ENCODE measurements around the gene ISCU.
"Not testable (repeated sequence)": the region's sequence is repeated elsewhere in the genome, so short reads cannot be mapped to it uniquely, and the experiment has no call there.

The ISCU gene

DNA sequence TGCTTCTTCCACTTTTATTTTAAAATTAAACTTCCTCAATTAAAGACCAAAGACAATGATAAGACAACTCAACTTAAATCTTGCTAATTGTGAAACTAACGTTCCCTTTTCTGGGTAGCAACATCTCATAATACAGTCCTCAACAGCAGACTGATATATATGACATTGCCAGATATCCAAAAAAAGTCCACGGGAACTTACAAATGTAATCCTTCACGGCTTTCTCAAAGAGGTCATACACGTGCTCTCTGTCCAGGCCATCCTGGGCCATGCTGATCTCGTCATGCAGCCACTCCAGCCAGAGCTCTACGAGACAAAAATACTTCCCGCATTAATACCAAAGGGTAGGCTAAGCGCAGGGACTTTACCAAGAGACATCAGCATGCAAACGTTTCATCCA lies 14.7 kb upstream of the ISCU start:
- no peak for DNase-seq

DNA sequence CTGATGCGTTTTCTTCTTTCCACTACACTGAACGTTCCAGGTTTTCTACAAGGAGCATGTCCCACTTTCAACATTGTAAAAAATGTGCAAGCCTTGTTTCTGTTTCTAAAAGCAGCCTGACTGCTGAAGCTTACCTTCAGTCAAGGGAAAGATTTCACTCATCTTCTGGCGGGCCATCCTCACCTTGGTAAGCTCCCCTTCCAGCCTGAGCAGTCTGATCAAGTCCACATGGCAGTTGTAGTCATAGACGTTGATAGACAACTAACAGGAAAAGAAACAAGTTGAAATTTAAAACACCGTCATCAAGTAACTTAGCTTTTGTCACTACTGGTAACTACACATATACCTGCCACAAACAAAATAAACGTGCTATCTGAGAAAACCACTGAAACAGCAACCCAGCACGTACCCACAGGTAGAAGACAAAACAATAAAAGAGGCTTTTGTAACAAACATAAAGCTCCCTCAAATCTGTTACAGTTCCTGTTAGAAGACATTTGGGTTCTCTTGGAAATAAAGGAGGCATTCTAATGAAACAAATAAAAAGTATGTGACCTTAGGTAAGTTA lies 13.4 kb upstream of the ISCU start:
- DNase-seq: no peak

DNA sequence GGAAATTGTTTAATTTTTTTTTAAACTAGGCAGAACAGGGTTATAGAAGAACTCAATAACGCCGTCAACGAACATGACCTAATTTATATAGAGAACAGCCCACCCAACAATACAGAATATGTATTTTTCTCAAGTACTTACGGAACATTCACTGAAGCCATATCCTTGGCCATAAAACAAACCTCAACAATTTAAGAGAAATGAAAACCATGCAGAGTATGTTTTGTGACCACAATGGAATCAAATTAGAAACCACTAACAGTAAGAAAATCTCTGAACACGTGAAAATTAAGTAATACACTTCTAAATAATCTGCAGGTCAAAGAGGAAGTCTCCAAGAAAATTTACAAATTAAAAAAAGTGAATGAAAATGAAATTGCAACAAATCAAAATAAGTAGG lies 10.9 kb upstream of the ISCU start:
- no peak for DNase-seq

DNA sequence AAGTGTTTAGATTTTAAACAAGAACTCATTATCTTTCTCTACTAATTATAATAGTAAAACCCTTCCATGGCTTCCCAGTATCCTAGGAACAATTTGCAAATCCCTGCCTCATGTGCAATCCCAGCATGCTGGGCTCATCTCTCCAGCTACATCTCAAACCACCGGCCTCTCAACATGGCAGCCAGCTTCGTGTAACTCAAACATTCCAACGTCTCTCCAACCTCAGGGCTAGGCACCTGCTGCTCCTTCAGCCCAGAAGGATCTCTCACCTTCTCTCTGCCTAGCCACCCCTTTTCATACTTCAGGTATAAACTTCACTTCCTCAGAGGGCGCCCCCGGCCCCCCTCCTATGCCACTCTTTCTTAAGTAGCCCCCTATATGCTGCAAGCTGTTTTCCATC lies 8.6 kb upstream of the ISCU start:
- DNase-seq: no peak

DNA sequence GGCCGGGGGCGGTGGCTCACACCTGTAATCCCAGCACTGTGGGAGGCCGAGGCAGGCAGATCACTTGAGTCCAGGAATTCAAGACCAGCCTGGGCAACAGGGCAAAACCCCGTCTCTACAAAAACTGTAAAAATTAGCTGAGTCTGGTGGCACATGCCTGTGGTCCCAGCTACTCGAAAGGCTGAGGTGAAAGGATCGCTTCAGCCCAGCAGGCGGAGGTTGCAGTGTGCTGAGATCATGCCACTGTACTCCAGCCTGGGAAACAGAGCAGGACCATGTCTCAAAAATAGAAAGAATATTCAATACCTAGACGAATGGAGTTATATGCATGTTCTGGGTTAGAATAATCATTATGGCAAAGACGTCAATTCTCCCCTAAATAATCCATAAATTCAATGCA lies 7.0 kb upstream of the ISCU start:
- not testable (repeated sequence) for DNase-seq

DNA sequence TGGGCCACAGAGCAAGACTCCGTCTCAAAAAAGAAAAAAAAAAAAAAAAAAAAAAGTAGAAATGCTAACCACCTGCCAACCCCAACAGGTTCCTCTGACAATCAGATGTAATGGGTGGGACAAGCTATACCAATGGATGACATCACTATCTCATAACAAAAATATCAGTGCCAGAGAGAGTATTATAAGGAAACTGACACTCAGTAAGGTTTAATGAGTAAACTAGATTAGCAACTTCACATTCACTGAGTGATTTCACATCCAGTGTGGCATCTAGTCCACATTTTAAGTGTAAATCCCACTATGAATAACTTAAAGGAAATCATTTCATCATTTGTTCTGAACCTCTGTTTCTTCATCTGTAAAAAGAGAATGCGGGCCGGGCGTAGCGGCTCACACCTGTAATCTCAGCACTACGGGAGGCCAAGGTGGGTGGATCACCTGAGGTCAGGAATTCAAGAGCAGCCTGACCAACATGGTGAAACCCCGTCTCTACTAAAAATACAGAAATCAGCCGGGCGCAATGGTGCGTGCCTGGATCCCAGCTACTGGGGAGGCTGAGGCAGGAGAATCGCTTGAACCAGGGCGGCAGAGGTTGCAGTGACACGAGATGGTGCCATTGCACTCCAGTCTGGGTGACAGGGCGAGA lies 3.3 kb upstream of the ISCU start:
- no peak for DNase-seq

DNA sequence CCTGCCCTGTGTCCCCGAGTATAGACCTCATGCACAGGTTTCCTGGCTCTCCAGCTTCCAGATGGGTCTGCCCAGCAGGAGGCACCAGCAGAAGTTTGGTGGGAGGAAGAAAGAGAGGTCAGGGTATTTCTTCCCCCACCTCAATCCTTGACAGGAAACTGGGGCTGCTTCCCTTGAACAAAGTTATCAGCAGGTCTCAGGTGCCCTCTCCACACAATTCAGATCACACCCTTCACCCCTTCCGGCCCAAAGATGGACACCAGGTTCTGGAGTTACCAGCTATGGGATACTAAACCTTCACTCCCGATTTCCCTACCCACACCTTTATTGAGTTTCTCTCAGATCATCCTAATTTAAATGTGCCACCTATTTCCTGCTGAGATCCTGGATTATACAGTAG lies 2.6 kb upstream of the ISCU start:
- no peak for DNase-seq

DNA sequence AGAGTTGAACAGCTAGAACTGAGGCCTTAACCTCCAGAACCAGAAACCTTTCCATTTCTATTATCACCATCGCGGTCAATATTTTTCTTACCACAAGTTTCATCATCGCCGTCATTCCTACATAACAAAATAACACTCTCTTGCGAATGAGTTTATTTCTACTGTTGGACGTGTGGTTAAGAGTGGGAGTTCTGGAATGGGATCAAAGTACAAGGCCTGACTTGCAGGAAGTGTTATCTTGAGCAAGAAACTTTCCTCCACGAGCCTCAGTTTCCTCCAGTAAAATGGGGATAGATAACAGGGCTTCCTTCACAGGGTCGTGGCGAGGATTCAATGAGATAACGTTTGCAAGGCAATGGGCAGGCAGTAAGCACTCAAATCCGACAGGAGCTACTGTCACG lies 2.1 kb upstream of the ISCU start:
- no peak for DNase-seq

DNA sequence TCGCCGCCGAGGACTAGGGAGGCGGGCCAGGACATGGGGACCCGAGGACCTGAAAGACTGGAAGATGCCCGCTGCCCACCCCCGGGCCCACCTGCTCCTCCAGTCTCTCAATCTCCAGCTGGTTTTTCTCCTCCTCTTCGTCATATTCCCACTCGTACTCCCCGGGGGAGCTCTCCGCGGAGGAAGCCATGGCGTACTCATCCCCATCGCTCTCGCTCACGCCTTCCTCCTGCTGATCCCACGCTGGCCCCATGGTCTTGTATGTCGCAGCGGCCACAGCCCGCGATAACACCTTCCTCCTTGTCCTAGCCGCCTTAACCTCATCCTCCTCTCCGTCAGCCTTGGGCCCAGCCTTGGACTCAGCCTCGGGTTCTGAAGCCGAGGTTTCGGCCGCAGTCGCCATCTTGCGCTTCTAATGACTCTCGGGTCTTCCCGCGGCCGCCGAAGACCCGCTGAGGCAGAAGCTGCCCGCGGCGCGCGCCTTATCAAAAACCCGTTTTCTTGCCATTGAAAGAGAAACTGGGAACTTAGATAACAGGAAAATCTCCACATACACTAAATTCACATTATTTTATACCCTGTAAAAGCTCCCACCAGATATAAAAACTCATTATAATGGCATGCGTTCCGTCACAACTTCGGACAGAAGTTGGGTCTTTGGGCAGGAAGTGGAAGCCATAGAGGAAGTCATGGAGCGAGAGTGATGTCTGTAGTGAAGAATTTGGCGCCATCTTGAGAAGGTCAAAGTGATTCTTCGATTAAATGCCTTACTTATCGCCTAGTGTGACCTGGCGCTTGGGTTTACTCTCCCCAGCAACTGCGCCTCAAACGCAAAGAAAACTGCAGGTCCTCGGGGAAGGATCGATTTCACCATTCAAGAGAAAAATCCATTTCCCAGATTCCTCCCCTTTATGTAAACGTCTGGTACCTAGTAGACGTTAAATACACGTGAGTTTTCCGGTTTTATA lies 1.4 kb upstream of the ISCU start, which contains the start of gene SART3:
Gene SART3 (minus strand): TSS at position 422 of the 968 bp plus-strand sequence. CDS start 19 bp downstream, at position 403.
- DNase-seq: peak; percentile 76 to 96

DNA sequence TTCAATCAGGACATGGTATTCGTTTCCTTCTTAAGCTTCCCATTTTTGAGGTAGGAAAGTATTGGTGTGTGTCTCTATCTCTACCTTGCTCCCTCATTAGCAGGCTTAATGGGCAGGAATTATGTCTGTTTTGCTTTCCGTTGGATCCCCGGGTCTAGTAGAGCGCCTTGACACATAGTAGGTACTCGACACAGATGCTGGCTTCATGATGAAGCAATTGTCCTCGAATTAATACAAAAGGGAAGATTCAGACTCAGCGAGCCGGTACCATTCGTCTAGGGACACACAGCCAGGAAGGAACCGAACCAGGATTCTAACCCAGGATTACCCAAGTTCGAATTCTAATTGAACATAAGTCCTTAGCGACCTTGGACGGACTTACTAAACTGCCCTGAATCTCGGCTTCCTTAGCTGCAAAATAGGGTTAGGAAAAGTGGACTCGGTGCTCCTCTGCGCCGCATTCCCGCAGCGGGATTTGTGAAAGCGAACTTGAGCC lies 496 bp upstream of the ISCU start:
- no peak for DNase-seq

DNA sequence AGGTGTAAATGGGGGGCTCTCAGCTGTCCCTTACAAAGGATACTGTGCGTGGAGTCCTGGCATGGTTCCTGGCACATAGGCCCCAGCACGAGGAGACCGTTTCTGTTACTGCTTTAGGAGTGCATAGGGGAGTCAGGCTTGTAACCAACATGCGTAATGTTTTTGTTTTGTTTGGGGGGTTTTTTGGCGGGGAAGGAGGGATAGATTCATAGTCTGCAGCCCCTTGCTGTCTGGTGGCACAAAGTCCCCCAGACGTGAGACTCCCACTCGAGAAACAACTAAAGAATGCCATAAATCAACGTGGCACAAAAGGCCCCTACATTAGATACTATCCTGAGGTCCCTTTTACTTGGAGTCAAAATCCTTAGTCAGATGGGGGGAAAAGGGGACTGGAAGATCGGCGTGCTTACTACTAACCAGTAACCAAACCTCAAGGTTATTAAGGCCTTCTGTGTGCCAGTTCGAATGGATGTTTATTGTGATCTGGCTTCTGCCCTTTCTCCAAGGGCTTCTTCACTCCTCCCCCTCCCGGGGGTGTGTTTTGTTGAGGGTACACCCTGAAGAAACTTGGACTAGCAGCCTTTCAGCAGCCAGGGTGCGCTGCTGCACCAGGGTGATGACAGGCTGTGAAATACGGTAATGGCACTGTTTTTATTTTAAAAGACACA lies 874 bp downstream of the ISCU start:
- peak; percentile 69 to 85 for DNase-seq

DNA sequence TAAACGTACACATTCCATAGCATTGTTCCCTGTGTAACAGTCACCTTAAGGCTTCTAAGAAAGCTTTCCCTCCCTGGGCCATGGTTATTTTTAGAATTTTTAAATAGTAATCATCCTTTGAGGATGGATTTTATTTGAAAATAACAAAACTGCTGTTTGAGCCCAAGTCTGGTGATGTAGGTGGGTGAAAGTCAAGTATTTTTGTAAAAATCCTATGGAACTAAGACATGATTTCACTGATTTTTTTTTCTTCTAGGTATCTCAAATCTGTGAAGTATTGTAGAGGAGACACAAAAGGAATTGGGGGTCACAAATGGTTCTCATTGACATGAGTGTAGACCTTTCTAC lies 1.4 kb downstream of the ISCU start:
- DNase-seq: no peak

DNA sequence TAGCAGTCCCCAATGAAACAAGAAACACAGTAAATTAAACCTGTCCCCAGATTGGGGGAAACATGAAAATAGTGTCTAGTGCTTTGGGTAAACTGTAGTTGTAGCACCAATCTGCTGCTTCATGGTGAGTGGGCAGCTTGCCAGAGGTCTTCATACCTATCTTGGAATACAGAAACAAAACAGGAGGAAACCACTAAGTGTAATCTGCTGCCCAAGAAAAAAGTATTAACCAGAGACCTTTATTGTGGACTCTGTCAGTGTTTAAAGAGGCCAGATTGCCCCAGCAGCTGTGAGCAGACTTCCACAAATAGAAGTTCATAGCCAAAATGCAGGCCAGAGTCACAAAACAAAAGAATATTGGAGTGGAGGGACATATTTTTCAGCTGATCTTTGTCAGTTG lies 2.3 kb downstream of the ISCU start:
- no peak for DNase-seq

DNA sequence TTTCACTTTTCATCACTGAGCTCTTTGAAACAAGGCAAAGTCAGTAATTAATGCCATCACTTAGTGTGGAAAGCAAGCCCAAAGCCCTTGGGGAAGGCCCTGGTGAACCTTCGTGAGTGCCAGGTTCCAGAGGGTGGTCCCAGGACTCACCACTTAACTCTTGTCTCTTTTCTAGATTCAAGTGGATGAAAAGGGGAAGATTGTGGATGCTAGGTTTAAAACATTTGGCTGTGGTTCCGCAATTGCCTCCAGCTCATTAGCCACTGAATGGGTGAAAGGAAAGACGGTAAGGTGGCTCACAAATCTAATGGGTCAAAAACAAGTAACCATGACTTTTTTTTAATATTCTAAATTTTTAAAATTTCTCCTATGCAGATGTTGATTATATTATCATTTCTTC lies 2.8 kb downstream of the ISCU start:
- no peak for DNase-seq

DNA sequence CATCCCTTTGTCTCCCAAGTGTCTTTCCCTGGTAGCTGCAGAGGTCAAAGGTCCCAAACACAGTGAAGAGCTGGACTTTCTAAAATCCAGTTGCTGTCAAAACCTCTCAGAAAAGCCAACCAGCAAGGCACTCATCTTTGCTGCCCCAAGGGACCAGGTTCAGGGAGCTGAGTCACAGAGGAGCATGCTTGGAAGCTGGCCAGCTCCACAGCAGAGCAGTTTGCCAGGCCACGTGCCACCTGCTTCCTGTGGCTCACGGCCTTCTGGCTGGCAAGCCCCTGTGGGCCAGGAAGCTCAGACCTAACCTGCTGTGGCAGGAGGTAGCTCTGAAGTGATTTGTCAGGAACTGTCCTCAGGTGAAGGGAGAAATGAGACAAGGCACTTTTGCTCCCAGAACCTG lies 3.6 kb downstream of the ISCU start:
- peak; percentile 58 to 65 for DNase-seq

DNA sequence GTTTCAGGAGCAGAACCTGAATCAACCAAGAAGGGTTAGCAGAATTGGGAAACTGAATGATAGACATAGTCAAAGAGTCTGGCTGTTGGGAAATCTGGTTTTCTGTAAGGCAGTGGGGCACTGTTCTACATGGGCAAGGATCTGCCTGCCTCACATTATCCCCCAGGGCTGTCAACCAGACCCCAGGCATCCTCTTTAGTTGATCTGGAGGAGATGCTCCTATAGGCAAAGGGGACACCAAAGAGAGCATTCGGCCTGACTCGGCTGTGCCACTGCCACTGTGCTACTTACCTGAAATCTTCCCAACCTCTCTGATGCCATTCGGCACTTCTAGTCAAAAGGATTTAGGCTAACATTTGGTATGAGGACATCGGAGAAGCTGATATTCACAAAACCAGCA lies 4.1 kb downstream of the ISCU start:
- no peak for DNase-seq

DNA sequence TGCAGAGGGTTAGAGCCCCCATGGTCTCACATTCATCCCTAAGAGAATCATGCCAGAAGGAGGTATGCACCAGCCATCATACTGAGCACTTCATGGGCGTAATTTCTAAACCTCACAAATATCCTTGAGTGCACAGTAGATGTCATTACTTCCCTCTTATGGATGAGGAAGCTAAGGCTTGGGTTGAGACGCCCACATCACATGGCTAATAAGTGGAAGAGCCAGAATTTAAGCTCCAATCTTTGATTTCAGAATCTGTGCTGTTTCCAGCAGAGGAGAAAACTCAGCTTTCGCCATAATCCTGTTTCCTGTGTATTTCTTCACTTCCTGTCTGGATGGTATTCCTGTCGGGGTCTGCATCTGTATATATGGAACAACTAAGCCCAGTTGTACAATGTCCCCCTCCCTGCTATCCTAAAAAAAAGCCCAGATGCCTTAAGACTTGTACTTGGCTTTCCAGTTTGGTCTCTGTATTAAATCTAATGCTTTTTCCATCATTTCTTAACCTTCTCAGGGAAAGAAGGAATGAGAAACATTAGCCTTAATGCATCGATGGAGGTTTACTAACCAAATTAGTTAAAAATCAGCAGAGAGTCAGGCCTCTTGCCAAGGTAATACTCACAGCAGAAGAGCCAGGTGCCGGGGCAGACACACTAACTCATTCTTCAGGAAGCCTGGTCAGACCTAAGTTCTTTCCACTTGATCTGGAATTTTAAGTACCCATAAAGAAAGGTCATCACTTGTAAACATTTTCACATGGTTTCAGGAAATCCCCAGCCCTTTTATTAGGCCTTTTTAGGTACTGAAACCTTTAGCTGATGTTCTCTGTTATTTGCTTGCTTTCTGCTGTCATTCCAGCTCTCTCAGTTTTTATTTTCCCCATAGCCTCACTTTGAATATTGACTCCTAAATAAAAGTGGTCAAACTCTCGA lies 5.3 kb downstream of the ISCU start:
- no peak for DNase-seq

DNA sequence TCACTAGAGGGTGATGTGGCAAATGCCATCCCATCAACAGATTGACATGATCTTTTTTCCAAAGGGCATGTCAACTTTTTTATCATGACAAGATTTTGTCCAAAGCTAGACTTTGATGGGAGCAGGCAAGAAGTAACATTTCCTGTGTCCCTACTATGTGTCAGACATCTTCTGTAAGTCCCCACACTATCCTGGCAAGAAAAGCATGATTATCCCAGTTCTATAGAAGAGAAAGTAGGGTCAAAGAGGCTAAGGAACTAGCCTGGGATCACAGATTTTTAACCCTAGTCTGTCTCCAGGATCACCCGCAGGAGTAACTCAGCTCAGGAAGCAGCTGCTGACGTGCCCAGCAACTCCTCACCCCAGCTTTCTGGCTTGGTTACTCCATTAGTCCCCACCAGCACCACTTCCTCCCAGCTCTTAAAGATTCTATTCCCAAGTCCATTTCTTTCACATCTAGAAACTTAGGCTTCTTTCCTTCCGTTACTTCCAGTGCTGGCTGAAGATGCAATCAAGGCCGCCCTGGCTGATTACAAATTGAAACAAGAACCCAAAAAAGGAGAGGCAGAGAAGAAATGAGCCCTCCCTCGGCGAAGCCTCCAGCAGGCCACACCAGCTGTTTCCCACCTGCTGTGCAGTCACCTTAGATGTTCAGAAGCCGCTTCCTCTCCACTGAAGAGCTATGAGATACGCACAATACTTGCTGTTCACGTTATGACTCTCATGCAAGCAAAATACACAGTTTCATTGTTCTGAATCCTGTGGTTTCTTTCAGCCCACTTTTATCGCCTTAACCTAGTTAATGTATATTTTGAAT lies 6.2 kb downstream of the ISCU start:
- peak; percentile 60 to 82 for DNase-seq

DNA sequence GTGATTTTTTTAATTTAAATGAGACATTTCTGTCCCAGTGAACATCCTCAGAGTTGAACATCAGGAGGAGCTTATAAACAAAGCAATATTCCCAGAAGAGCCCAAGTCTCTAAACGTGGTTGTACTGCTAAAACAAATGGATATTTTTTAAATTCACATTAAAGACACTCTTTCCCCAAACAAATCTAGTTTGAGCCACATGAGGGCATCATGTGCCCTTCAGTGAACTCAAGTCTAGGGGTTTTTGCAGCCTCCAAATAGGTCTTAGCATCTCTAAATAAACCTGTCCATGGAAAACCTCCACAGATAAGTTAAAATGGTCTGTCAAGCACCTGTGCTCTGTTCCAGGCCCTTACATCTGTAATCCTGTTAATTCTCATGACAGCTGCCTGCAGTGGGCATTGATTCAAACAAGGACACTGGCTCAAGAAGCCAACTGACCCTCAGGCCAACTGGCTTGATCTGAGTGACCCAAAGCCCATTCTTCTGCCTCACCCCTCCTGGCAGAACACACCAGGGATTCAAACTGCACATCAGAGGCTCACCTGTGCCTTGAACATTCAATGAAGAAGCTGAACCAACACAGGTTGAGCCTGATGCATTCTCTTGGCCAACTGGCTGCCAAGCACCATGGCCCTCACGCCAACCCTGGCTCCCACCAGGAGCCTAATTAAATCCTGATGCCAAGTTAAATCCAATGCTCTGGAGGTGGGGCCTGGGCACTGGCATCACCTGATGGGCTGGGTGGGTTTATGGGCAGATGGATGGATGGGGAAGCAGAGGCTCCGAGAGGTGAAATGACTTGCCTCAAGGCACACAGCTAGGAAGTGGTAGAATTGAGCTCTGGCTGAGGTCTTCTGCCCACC lies 8.6 kb downstream of the ISCU start:
- no peak for DNase-seq

DNA sequence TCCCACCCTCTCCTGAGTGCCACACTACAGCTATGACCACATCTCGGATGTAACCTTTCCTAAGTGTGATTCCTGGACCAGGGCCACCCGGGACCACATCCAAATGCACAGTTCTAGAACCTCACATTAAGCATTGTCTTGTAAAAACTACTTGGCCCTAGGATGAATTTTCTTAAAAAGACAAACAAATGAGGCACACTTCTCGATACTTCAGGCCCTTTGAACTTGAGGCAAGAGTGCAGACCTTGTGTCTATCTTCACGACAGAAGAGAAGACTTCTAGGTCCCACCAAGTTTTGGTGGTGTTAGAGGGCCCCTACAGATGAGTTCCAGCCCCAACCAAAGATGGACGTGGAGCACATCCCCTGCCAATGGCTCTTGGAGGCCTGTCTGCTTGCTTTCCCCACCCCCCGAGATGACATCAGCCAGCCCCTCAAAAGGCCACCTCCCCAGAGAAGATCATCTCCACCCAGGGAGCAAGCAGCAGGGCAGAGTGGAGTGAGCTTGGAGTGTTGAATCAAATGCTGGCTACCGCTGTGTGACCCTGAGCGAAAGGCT lies 9.3 kb downstream of the ISCU start:
- no peak for DNase-seq

All from NCI-H187 (cell line).